WTC11 (cell line): ENCODE results near the gene GTSE1.

Experiments
- ATF2 ChIP-seq: sonication (generic); formaldehyde crosslinking; IDR thresholded peaks from 2 replicates; pipeline ENCODE4 v1.8.1; 2022; ENCODE audit warnings: low read depth, missing genetic modification reagents, borderline replicate concordance
- ATF6 ChIP-seq: sonication (generic); formaldehyde crosslinking; IDR thresholded peaks from 2 replicates; pipeline ENCODE4 v1.8.1; 2023; ENCODE audit warnings: mild to moderate bottlenecking, missing genetic modification reagents
- CREB1 ChIP-seq: sonication (generic); formaldehyde crosslinking; IDR thresholded peaks from 2 replicates; pipeline ENCODE4 v1.8.0; 2023; ENCODE audit warnings: mild to moderate bottlenecking, missing genetic modification reagents
- CTCF ChIP-seq: fragments of 200-600 bp; IDR thresholded peaks from 2 replicates; pipeline ENCODE4 v1.8.0; 2022; ENCODE audit warnings: antibody characterized with exemption
- JUN ChIP-seq: sonication (generic); formaldehyde crosslinking; IDR thresholded peaks from 2 replicates; pipeline ENCODE4 v1.8.0; 2023; ENCODE audit warnings: mild to moderate bottlenecking, missing genetic modification reagents
- MLX ChIP-seq: sonication (generic); formaldehyde crosslinking; IDR thresholded peaks from 2 replicates; pipeline ENCODE4 v1.8.1; 2023; ENCODE audit warnings: mild to moderate bottlenecking, missing genetic modification reagents, moderate library complexity
- NR1H2 ChIP-seq: sonication (generic); formaldehyde crosslinking; IDR thresholded peaks from 2 replicates; pipeline ENCODE4 v1.9.0; 2021; ENCODE audit warnings: mild to moderate bottlenecking, moderate library complexity, missing genetic modification reagents
- PREB ChIP-seq: sonication (generic); formaldehyde crosslinking; IDR thresholded peaks from 2 replicates; pipeline ENCODE4 v1.8.1; 2022; ENCODE audit warnings: mild to moderate bottlenecking, missing genetic modification reagents, moderate library complexity, borderline replicate concordance
- SMAD3 ChIP-seq: sonication (generic); formaldehyde crosslinking; IDR thresholded peaks from 2 replicates; pipeline ENCODE4 v1.8.0; 2022; ENCODE audit warnings: missing genetic modification reagents, mild to moderate bottlenecking, borderline replicate concordance
- TEAD1 ChIP-seq: sonication (generic); formaldehyde crosslinking; IDR thresholded peaks from 2 replicates; pipeline ENCODE4 v1.8.0; 2022; ENCODE audit warnings: mild to moderate bottlenecking, missing genetic modification reagents
- TF ChIP-seq, protein P1 (sequence below): sonication (generic); formaldehyde crosslinking; IDR thresholded peaks from 2 replicates; pipeline ENCODE4 v1.8.0; 2022; ENCODE audit warnings: mild to moderate bottlenecking, missing genetic modification reagents
- TF ChIP-seq, protein P2 (sequence below): sonication (generic); formaldehyde crosslinking; conservative IDR thresholded peaks from 2 replicates; pipeline ENCODE4 v1.8.1; 2022; ENCODE audit warnings: mild to moderate bottlenecking, missing genetic modification reagents

DNA sequence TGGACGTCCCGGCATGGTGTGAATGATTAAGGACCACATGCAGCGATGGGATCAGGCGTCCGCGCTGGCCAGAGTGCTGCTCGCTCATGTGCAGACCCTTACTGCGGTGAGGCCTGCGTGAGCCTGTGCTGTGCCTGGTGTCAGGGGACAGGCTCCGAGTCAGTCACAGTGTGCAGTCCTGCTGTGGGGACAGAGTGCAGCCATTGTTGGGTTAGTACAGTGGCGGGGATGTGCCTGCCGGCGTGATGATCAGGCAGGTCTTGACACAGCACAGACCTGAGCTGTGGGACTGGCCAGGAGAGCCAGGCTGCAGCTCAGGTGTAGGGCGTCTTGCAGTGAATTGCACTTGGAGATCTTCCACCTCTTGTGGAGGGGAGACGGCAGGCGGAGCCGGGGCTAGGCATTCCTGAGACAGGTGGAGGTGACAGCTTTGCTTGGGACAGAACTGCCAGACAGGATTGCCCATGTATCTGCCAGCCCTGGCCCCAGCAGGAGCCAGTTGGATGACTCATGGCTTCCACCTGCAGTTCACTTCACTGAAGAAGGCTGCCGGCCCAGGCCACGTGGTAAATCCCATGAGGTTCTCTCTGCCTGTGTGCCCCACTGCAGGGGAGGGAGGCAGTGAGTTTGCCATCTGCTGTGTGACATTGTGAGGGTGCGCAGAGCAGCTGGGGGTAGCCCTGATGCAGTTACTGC, 56.2 kb downstream of the GTSE1 start:
- TF ChIP-seq, protein P1, sequence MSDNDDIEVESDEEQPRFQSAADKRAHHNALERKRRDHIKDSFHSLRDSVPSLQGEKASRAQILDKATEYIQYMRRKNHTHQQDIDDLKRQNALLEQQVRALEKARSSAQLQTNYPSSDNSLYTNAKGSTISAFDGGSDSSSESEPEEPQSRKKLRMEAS = no peak
- TF ChIP-seq NR1H2 (CRISPR knock-in tag) (no peak), SMAD3 (CRISPR knock-in tag) (no peak), PREB (CRISPR knock-in tag) (no peak), ATF2 (CRISPR knock-in tag) (no peak), ATF6 (CRISPR knock-in tag) (no peak), MLX (no peak), TEAD1 (CRISPR knock-in tag) (no peak), CTCF (no peak), CREB1 (CRISPR knock-in tag) (no peak), JUN (CRISPR knock-in tag) (no peak)
- TF ChIP-seq, protein P2, sequence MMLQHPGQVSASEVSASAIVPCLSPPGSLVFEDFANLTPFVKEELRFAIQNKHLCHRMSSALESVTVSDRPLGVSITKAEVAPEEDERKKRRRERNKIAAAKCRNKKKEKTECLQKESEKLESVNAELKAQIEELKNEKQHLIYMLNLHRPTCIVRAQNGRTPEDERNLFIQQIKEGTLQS (CRISPR knock-in tag) = no peak
